HG02571 (cell line): Measurements from ENCODE around the gene CSF1.

Source experiments
- ATAC-seq: cut with Tn5 transposase; IDR thresholded peaks from one replicate; pipeline ENCODE4 v1.9.1; 2021; ENCODE audit warnings: mild to moderate bottlenecking, moderate library complexity; ENCODE audit not compliant: unreplicated experiment

CSF1 gene

DNA sequence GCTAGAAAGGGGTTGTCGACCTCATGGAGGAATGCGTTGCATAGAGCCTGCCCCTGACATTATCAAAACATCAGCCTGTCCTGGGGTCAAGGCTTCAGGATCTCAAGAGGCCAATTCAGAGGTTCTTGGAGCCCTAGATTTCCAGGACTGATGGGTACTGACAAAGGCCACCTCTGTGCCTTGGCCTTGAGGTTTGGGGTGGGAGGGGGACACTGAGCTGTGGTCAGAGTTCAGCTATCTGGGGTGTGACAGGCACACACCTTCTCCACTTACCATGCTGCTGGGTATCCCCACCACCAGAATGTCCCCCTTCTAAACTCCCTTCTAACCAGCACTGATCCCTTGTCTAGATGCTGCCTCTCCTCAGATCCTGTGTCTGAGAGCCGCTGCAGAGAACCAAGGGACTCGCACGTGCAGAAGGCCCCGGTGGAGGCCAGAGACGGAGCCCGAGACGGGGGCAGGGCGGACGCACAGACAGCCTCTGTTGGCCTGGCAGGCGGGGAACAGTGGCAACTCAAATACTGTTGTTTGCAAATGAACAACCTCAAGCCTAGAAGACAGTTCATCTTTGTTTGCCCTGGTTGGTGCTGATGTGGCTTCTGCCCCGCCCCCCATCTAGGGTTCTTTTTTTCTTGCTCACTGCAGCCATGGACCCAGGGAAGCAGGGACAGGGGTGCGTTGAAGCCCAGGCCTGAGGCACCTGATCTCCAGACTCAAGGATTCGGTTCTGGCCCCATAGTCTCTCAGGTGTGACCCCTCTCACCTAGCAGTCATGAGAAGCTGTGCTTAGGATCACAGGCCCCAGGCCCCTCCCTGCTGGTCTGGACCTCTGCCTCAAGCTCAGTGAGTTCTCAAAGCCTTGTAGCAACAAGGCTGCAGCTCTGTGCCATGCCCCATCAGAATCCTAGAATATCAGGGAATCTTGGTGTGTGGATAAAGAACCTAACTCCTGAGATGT, 28.1 kb upstream of the CSF1 start:
- ATAC-seq, result no peak

DNA sequence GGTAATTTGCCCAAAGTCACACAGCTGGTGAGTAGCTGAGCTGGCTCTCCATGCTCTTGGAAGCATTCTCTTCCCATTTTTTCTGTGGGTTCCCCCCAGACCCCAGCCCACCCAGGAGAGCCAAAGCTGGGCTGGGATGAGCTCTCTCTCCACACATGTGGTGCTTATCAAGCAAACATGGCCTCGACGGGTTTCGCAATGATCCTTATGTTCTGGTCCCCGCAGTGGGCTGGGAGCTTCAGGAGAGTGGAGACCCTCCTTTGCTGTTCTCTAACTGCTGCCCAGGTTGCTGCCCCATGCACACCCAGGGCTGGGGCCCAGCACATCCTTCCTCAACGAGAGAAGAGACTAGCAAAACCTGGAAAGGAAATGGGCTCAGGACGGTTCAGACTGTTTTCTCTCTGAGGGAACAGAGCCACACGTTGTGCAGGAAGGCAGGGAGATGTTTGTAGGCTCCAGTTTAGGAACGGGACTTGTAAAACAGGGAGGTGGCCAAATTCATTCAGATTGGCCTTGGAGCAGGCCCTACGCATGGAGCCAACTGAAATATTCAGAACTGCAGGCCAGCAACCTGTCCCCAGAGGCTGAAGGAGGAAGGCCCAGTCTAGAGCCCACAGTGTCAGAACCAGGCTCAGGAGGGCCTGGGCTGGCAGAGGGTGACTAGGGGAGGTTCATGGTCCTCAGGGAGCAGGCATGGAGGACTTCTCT, 27.2 kb upstream of the CSF1 start:
- ATAC-seq, result no peak

DNA sequence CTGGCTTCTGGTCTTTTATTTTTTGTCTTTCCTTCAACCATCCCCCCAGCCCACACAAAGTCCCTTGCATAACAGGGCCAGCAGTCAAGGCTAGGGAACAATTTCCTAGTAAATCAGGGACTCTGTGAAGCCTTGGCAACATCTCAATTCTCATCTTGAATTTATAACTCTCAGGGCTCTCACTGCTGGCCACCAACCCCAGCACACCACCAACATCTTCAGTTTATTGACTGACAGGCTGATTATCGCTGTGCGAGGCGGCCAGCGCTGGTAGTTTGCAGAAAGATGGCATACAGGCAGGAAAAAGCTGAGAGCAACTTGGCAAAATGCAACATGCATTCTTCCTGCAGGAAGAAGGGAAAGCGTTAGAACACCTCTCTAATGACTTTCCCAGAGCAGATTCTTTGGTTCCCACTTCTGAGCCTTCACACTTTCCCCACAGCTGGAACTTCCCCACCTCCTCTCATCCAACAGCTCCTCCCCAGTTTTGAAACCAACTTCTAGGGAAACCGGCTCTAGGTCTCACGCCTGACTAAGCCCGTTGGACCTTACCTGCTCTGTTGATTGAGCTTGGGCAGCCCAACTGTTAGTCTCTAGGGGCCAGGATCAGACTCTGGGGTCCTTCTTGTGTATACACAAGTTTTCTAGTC, 26.3 kb upstream of the CSF1 start:
- ATAC-seq, result no peak

DNA sequence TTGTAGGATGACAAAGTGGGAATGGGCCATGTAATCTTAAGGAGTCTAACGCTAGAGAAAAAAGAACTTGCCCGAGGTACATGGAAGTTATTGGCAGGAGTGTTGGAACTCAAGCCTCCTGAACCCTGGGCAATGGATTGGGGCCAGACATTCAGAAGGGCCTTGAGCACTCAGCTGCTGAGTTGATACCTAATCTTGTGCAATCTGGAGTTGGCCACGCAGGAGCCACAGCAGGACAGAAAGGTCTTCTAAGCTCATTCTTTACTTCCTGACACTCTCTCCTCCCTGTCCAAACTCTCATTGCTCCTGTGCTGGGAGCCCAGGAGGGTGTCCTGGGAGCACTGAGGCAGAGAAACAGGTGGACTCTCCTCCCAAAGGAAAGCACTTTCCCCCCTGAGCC, 25.1 kb upstream of the CSF1 start:
- ATAC-seq, result no peak

DNA sequence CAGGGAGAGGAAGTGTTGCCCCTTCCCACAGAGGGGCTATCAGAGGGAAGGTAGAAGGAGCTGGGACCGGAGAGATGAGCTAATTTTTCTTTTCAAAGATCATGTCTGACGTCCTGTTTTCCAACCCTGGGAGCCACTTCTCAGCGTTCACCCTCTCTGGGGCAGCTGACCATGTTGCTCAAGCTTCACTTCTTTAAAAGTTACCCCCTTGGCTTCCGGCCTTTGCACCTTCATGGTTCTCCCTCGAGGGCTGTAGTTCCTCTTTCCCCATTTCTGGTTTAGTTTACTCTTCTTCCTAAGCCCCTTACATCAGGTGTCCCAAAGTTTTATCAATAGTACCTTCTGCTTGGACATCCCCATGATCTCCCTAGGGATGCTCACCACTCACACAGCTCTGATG, 23.8 kb upstream of the CSF1 start:
- ATAC-seq, result no peak

DNA sequence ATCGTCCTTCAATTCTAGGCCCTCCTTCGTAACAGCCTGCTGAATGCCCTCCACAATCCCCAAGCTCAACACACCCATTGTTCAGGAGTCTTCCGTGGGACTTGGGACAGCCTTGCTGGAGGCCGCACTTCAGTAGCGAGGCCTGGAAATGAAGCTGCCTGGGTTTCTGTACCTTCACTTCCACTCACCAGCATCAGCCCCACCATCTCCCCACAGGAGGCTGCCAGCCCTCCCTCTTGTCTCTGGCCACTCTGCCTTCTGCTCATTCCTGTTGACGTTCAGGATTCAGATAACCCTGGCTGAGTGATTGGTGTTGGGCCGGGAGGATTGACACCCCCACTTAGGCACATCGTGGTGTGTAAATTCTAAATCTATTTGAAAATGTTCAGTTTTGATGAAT, 23.4 kb upstream of the CSF1 start:
- no peak for ATAC-seq

DNA sequence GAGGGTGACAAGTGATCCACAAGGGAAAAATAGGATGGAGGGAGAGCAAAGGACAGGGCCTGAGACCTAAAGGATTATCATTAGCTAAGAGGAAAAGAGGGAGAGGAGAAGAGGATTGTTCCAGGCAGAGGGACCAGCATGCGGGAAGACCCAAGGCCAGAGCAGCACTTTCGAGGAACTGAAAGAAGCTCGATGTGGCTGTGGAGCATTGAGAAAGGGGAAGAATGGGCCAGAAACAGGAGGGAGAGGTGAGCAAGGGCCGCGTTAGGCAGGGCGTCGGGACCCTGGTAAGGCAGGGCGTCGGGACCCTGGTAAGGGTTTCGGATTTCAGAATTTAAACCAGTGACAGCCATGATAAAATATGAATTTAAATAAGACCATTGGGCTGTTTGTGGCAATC, 22.8 kb upstream of the CSF1 start:
- ATAC-seq, result no peak

DNA sequence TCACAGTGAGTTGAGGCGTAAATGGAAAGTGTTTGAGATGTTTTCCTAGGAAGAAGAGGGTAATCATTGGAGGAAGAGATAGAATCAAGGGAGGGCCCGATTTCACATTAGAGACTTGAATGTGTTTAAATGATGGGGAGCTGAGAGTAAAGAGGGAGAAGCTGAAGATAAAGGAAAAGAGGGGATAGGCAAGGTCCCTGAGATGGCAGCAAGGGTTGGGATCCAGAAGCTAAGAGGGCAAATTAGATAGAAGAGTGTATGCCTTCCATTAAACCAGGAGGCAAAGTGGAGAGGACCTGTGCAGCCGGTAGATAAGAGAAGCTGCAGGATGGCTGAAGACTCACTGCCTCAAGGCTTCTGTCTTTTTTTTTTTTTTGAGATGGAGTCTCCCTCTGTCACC, 21.6 kb upstream of the CSF1 start:
- ATAC-seq, result no peak

DNA sequence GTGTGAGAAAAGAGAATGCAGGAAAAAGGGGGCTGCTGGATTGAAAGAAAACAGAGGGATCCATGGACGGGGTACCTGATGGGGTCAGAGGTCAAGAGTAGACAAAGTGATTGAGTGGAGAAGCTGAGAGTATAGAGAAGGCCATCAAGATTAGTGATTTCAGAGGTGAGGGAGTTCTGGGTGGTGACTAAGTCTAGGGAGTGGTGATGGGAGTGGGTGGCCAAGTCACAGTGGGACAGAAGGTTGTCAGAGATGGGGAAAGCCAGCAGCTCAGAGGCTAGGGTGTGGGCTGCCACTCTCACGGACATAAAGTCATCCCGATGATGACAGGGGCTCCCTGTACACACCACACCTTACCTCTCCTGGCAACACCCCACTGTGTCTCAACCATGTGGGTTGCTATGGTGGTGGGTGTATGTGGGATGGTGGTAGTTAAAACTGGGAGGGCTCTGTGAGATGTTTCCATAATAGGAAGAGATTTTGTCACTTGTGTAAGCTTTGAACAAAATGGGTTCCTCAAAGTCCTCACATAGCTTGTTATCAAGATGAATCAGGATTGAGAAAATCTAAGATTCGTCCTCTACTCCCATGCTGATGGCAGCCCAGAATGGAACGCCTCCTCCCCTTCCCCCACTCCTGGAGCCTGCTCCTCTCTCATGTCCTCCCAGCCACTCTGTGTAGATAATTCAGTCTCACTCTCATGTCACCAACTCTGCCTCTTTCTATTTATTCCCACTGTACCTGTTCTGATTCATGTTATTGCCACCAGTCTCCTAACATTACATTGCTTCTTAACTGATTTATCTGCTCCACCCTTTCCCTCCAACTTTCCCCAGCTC, 20.3 kb upstream of the CSF1 start:
- ATAC-seq, result peak; percentile 37

DNA sequence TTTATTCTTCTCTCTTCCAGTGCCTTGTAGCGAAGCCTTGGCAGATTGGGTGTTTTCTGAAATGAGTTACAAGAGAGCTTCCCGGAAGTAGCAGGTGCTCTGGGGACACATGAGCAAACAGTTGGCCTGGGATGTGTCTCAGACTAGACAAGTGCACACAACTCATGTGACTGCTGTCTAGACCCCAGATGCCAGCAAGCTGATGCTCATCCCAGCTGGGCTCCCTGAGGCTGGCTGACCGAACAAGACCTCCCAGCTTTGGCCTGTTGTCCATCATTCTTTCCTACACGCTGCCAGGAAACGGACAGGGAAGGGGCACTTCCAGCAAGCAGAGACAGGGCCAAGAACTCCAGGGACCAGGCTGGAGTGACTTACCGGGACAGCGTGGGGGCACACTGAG, 18.7 kb upstream of the CSF1 start:
- no peak for ATAC-seq

DNA sequence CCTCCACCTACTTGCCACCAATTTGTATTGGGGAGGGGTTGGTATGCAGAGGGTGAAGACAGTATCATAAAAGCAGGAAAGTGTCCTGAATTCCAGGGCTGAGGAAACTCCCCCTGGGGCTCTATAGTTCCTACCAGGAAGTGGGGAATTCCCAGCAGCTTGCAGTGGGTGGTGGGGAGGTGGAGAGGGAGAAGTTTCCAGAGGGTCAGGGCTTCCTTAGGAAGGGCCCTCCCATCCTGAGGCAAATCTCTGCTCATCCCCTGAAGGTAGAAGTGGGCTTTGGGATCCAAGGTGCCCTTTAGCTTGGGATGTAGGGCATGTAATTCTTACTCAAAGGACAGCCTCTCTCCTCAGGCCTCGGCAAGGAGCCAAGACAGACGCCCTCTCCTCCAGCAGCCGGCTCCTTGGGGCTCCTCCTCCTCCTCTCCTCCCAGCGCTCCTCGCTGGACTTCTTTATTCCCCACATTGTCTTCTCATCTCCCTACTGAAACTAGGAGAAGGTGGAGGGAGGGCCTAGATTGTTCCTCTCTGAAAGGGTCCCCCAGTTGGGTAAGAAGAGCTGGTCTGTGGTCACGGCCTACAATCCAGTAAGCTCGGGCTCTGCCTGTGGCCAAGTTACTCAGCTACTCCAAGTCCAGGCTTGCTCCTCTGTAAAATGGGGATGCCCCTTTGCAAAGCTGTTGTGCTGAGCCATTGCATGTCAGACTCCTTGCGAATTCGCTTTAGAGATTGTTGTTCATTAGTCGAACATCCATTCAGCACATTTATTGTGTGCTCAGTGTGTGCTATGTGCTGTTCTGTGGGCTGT, 17.9 kb upstream of the CSF1 start:
- ATAC-seq, result no peak

DNA sequence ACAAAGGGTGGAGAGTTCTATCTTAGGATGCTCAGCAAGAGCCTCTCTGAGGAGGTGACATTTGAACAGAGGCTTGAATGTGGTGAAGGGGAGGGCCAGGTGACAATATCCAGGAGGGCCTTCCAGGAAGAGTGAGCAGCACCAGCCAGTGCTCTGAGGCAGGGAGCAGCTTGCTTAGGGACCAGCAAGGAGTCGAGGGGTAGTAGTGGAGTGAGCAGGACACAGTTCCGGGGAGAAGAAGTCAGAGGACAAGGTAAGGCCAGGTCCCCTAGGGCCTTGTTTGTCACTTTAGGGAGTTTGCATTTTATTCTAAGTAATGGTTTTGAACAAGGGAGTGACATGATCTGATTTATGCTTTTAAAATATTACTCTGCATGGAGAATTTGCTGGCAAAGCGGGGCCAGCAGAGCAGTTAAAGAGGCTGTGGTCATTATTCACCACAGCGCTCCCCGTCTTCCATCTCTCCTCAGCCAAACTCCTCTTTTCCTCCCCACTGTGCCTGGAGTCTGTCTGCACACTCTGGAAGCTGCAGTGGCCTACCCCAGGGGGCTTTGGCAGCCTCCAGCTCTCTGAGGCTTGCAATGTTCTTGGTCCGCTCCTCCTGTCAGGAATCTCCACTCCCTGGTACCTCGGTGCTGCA, 17.0 kb upstream of the CSF1 start:
- ATAC-seq, result no peak

DNA sequence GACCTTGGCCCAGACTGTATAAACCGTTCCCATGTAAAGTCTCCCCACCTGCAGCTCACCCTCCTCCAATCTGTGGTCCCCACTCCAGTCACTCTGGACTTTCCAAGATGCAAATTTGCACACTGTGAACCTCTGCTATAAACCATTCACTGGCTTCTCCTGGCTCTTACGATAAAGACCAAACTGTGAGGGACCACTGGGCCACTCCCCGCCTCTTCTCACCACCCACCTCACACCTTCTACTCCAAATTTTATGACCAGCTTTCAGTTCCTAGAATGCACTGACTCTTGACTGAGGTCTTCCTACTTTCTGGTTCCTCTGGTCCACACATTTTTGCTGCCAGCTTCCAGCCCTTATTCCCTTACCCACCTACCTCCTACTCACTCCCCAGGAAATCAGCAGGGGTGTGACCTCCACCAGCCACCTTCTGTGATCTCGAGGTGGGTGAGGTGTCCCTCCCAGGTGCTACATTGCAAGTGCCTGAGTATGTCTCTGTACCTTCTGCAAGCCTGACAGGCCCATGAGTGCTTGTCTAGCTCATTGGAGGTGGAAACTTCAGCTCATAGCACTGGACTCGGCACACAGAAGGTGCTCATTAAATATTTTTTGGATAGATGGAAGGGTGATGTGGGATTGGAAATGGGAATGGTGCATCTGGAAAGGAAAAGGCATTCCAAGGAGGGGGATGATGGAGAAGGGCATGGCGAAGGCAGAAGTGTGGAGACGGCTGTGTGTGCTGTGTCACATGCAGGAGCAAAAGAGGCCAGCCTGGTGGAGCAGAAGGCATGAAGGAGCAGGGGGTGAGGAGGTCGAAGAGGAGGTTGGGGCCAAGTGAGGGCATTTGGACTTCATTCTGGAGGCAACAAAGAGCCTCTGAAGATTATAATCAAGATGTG, 15.6 kb upstream of the CSF1 start:
- ATAC-seq, result no peak

DNA sequence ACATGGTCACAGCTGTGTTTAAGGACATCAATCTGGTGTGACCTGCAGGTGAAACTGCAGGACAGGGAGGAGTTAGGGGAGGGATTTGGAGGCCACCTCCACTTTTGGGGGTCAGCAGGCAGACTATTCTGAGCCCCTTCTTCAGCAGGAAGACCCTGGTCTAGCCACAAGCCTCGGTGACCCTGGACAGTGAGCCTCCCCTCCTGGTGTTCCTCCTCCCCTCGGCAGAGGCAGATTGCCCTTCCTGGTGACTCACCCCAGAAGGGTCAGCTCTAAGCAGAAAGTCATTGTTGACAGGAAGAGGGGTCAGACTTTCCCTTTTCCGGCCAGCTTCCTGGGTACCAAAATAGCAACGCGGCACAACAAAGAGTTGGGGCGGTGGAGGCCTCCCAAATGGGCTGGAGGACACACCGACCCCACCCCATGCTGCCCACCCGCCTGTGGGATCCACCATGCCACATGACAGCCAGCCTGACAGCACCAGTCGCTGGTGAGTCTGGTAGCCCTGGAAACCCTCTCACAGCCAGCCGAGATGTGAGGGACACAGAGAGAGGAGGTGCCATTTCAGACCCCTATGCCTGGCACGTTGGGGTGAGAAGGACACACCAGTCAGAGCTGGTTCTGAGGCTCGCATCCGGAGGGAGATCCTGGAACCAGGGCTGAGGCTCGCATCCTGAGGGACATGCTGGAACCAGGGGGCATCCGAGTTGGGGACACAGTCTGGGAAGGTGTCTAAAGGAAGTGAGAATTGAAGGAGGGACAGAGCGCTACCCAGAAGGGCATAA, 14.7 kb upstream of the CSF1 start:
- ATAC-seq, result no peak

DNA sequence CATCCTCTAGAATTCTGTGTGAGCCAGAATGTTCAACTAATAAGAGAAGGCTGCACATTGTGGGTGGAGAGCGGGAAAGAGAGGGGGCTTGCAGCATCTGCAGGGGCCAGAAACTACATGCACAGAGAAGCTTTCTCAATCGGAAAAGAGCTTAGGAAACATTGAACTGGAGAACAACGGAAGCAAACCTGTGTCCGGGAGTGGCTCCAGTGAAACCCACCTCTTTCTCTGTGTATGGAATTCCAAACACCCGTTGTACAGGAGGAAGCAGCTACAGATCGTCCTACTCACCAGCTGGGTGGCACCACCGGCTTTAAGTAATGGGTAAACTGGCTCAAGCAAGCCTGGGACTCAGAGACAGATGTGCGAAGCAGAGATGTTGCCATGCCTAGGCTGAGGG, 14.0 kb upstream of the CSF1 start:
- no peak for ATAC-seq

DNA sequence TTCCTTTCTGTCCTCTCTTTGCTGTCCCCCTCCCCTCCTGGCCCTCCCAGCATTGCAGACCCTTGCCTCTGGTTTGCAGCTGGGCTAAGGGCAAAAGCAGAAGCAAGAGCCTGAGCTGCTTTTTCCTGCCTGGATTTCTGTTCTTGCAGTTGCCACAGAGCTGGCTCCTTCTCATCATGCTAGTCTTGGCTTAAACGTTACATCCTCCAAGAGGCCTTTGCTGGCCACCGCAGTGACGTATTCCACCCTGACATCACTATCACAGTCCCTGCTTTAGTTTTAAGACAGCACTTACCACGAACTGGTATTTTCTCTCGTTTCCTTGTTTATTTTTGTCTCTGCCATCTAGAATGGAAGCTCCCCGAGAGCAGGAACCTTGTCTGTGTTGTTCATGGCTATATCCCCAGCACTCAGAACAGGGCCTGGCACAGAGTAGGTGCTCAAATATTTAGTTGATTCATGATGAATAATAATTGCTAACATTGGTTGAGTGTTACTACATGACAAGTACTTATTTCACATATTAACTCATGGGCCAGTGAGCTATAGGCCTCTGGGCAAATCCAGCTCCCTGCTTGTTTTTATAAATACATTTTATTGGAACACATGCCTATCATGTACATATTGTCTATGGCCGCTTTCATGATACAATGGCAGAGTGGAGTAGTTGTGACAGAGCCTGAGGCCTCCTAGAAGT, 13.2 kb upstream of the CSF1 start:
- no peak for ATAC-seq

DNA sequence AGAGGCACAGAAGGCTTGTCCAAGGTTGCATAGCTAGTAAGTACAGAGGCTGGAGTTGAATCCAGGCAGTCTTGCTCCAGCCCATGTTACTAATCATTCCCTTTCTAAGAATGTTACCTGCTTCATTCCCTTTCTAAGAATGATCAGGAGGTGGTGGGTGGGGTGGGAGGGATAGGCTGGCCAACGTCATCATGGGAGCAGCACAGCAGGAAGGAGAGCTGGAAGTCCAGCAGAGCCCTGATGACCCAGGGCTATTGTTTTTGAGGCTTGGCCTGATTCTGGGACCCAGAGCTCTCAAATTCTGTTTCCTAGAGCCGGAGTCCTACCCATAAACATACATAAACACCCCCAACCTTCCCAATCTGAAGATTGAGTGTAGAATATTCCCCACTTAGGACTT, 11.8 kb upstream of the CSF1 start:
- ATAC-seq, result no peak
